HCT116 (cell line): Measurements from ENCODE around the gene DNAJC5. TPM values are rescaled to one million over a fixed set of nuclear protein-coding genes. Genes with fewer than 3 reads are reported as not detected.

Source experiments
- ATAC-seq: fragments of 200-7000 bp; cut with Tn5 transposase; 2 replicates; pipeline ENCODE4 v1.9.1; 2020; ENCODE audit warnings: mild to moderate bottlenecking, moderate library complexity
- BruUV-seq: library from RNA; stranded (reverse); fragments of 400-500 nt; replicated peaks from 2 replicates; lab custom pipeline; 2021; lab: Mats Ljungman, UMichigan
- CTCF ChIA-PET: fragments of 300-600 bp; sonication (Branson Sonifier 250); formaldehyde crosslinking; loops from one replicate; lab custom pipeline; 2021; ENCODE audit warnings: antibody characterized with exemption; lab: Charles Lee
- POLR2A ChIA-PET: fragments of 300-600, 350-600 bp; sonication (Branson Sonifier 250); formaldehyde crosslinking; loops from one replicate; lab custom pipeline; 2021; ENCODE audit warnings: antibody characterized with exemption; lab: Charles Lee
- RAD21 ChIA-PET, 2 experiments: fragments of 300-600 bp; sonication (Branson Sonifier 250); formaldehyde crosslinking; loops; one replicate each; lab custom pipeline; 2023; ENCODE audit warnings: low total read pairs in 2 of 2; ENCODE audit not compliant: uncharacterized antibody in 2 of 2, unreplicated experiment in 2 of 2, low non-redundant PET in 1 of 2; lab: Charles Lee
- DNase-seq: peaks from one replicate; pipeline ENCODE4 v3.0.0-alpha.2; 2010; ENCODE audit warnings: low read depth, low spot score
- H2AFZ ChIP-seq: fragments of 200-600 bp; shearing (Covaris generic), sonication (generic); 2 replicates; pipeline ENCODE4 v1.6.1; 2017; ENCODE audit warnings: low read depth, mixed run types, mixed read lengths, antibody characterized with exemption, low read length; ENCODE audit not compliant: poor library complexity, severe bottlenecking
- H3K27ac ChIP-seq: 2 replicates; pipeline ENCODE4 v1.5.1; 2012; ENCODE audit warnings: low read depth, low read length
- H3K27me3 ChIP-seq: fragments of 200-600 bp; sonication (generic); 2 replicates; pipeline ENCODE4 v1.6.1; 2016; ENCODE audit warnings: mixed run types, low read length, mixed read lengths; ENCODE audit not compliant: insufficient read depth
- H3K36me3 ChIP-seq, 2 experiments: fragments of 200-500 bp in 1 of 2; fragments of 200-600 bp in 1 of 2; sonication (Bioruptor generic) in 1 of 2; sonication (generic) in 1 of 2; 2 replicates each; pipeline versions ENCODE4 v1.5.1 to v1.6.1; 2014 to 2016; ENCODE audit warnings: low read length in 2 of 2, inconsistent platforms in 1 of 2, mixed read lengths in 1 of 2, mixed run types in 1 of 2; ENCODE audit not compliant: insufficient read depth in 2 of 2, control insufficient read depth in 1 of 2
- H3K4me1 ChIP-seq, 2 experiments: fragments of 200-600 bp in 1 of 2; sonication (generic) in 1 of 2; 2 replicates each; pipeline versions ENCODE4 v1.5.1 to v1.6.1; 2012 to 2017; ENCODE audit warnings: low read length in 2 of 2, inconsistent platforms in 1 of 2, mild to moderate bottlenecking in 1 of 2, mixed read lengths in 1 of 2, mixed run types in 1 of 2, moderate library complexity in 1 of 2; ENCODE audit not compliant: insufficient read depth in 2 of 2, control insufficient read depth in 1 of 2
- H3K4me2 ChIP-seq: fragments of 200-600 bp; sonication (generic); 2 replicates; pipeline ENCODE4 v1.6.1; 2017; ENCODE audit warnings: mixed run types, low read length, mixed read lengths
- H3K4me3 ChIP-seq, 2 experiments: fragments of 200-600 bp in 1 of 2; sonication (generic) in 1 of 2; replicated peaks in 1 of 2; 2 replicates each; pipeline ENCODE4 v1.5.1; 2011 to 2016; ENCODE audit warnings: low read length in 2 of 2, control low read depth in 1 of 2, low read depth in 1 of 2, mild to moderate bottlenecking in 1 of 2, mixed read lengths in 1 of 2, mixed run types in 1 of 2
- H3K79me2 ChIP-seq: fragments of 200-600 bp; sonication (generic); 2 replicates; pipeline ENCODE4 v1.6.1; 2017; ENCODE audit warnings: mild to moderate bottlenecking, mixed run types, low read length, moderate library complexity, mixed read lengths; ENCODE audit not compliant: insufficient read depth
- H3K9ac ChIP-seq: fragments of 200-600 bp; sonication (generic); 2 replicates; pipeline ENCODE4 v1.6.1; 2016; ENCODE audit warnings: low read length, mixed read lengths
- H3K9me2 ChIP-seq: fragments of 200-600 bp; sonication (generic), shearing (Covaris generic); 2 replicates; pipeline ENCODE4 v1.6.1; 2017; ENCODE audit warnings: mixed run types, mild to moderate bottlenecking, moderate library complexity; ENCODE audit not compliant: insufficient read depth
- H3K9me3 ChIP-seq, 2 experiments: fragments of 200-500 bp in 1 of 2; fragments of 200-600 bp in 1 of 2; sonication (Bioruptor generic) in 1 of 2; sonication (generic) in 1 of 2; 2 replicates each; pipeline ENCODE4 v1.6.1; 2014 to 2017; ENCODE audit warnings: low read length in 2 of 2, mixed read lengths in 2 of 2, inconsistent platforms in 1 of 2, low read depth in 1 of 2, mild to moderate bottlenecking in 1 of 2, mixed run types in 1 of 2, moderate library complexity in 1 of 2; ENCODE audit not compliant: control insufficient read depth in 1 of 2, insufficient read depth in 1 of 2
- H4K20me1 ChIP-seq: fragments of 200-600 bp; sonication (generic), shearing (Covaris generic); 2 replicates; pipeline ENCODE4 v1.6.1; 2017; ENCODE audit warnings: mixed run types, mild to moderate bottlenecking, moderate library complexity; ENCODE audit not compliant: insufficient read depth
- EZH2phosphoT487 ChIP-seq: fragments of 200-600 bp; IDR thresholded peaks from 2 replicates; pipeline ENCODE4 v1.6.1; 2018; ENCODE audit warnings: antibody characterized with exemption, borderline replicate concordance
- POLR2AphosphoS5 ChIP-seq: IDR thresholded peaks from 2 replicates; pipeline ENCODE4 v1.6.1; 2011; ENCODE audit warnings: mild to moderate bottlenecking, low read depth, low read length, moderate library complexity
- TCF7L2 ChIP-seq: IDR thresholded peaks from 2 replicates; pipeline ENCODE4 v1.7.0; 2011; ENCODE audit warnings: borderline replicate concordance, inconsistent platforms; ENCODE audit not compliant: insufficient read depth, insufficient read length; ENCODE audit errors: extremely low read depth
- YY1 ChIP-seq: IDR thresholded peaks from 2 replicates; pipeline ENCODE4 v1.6.1; 2011; ENCODE audit warnings: low read length, low read depth, moderate library complexity, mild to moderate bottlenecking; ENCODE audit not compliant: insufficient replicate concordance; ENCODE audit errors: extremely low read depth
- ZNF274 ChIP-seq: fragments of 200-500 bp; sonication (Bioruptor generic); IDR thresholded peaks from 2 replicates; pipeline ENCODE4 v1.6.1; 2014; ENCODE audit warnings: mild to moderate bottlenecking, low read depth, low read length, inconsistent platforms
- intact Hi-C: fragments of 100-400 bp; cut with micrococcal nuclease; formaldehyde crosslinking; loops from 2 replicates; pipeline ENCODE4 v1.10.0; 2022
- total RNA-seq: library from RNA; stranded (reverse); gene quantifications from one replicate; pipeline ENCODE4 v1.2.1, GENCODE V29; 2021; ENCODE audit not compliant: unreplicated experiment
- TF ChIP-seq, protein P1 (sequence below): IDR thresholded peaks from 2 replicates; pipeline ENCODE4 v1.6.1; 2012
- TF ChIP-seq, protein P2 (sequence below): IDR thresholded peaks from 2 replicates; pipeline ENCODE4 v1.6.1; 2011; ENCODE audit warnings: mild to moderate bottlenecking, low read length, moderate library complexity; ENCODE audit not compliant: insufficient replicate concordance; ENCODE audit errors: extremely low read depth

The DNAJC5 gene
- total RNA-seq, 1 experiment from 2014 or later, result 38.3 TPM

DNA sequence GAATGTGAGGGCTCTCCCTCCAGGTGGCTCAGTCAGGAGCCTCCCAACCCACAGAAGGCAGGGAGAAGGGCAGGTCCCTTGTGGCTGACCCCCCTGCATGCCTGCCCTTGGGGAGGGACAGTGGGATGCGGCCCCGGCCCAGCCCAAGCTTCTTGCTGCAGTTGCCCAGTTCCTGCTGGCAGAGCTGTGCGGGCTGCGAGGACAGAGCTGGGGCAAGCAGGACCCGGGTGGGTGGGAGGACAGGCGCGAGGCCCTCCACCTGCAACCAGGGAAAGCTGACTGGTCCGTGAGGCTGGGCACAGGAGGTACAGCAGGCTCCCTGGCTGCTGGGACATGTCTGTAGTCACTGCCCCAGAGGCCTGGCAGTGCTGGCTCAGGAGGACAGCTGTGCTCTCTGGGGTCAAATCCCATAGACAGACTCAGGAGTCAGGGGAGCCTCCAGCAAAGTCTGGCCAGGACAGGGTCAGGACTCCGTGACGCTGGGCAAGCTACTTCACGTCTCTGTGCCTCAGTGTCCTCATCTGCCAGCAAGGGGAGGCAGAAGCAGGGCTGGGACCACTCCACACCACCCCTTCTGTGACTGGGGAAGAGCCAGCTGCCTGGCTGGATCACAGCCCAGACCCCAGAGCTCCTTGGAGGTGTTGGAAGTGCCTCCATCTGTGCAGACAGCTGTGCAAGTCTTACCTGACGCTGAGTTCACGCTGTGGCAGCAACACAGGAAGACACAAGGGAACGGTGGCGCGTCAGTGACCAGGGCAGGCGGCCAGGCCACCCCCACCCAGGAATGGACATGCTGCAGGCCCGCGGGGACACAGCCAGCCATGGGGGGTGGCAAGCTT lies 48.3 kb downstream of the DNAJC5 start:
- no peak overlapping the region for H3K4me2 ChIP-seq
- H3K9me3 ChIP-seq, result no peaks in the 10 kb centered on the region
- peaks cover 16 to 41% of the 10 kb centered on the region in 2 experiments; a peak in 3 of 4 replicates for H3K36me3 ChIP-seq
- intact Hi-C loops, result no loop called here
- ChIA-PET RAD21 (no interaction called here), CTCF (interaction anchor here (0.7 kb wide), 1 partner anchor 405 kb away, joined by 3 read pairs; no protein-coding TSS in a partner anchor), POLR2A (no interaction called here)
- peaks cover 3 to 14% of the 10 kb centered on the region in 2 experiments; a peak in 2 of 4 replicates for H3K4me1 ChIP-seq
- DNase-seq, result no peak
- no peaks in the 10 kb centered on the region for H3K27me3 ChIP-seq
- no peaks in the 10 kb centered on the region for H3K9me2 ChIP-seq
- no peak overlapping the region for H3K9ac ChIP-seq
- no peaks in the 10 kb centered on the region; the same call in 1 of the 2 replicates for H4K20me1 ChIP-seq
- no peak overlapping the region for H3K4me3 ChIP-seq
- TF ChIP-seq, protein P1, sequence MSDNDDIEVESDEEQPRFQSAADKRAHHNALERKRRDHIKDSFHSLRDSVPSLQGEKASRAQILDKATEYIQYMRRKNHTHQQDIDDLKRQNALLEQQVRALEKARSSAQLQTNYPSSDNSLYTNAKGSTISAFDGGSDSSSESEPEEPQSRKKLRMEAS, result no peak
- TF ChIP-seq EZH2phosphoT487 (no peak), POLR2AphosphoS5 (no peak), ZNF274 (no peak), YY1 (no peak), TCF7L2 (no peak)
- TF ChIP-seq, protein P2, sequence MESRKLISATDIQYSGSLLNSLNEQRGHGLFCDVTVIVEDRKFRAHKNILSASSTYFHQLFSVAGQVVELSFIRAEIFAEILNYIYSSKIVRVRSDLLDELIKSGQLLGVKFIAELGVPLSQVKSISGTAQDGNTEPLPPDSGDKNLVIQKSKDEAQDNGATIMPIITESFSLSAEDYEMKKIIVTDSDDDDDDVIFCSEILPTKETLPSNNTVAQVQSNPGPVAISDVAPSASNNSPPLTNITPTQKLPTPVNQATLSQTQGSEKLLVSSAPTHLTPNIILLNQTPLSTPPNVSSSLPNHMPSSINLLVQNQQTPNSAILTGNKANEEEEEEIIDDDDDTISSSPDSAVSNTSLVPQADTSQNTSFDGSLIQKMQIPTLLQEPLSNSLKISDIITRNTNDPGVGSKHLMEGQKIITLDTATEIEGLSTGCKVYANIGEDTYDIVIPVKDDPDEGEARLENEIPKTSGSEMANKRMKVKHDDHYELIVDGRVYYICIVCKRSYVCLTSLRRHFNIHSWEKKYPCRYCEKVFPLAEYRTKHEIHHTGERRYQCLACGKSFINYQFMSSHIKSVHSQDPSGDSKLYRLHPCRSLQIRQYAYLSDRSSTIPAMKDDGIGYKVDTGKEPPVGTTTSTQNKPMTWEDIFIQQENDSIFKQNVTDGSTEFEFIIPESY, result no peak
- no peak overlapping the region for H2AFZ ChIP-seq
- peaks cover 32% of the 10 kb centered on the region for H3K79me2 ChIP-seq
- peak overlapping the region; percentile 41 for H3K27ac ChIP-seq
- ATAC-seq, result 0 out of 2 replicates have a peak, but pooled peaks have one; percentile 3
- no TSS peak for BruUV-seq
